Stomach smooth muscle (tissue), 2 donors: ENCODE results near the gene MEIOSIN.
"Not testable (repeated sequence)": the region's sequence is repeated elsewhere in the genome, so short reads cannot be mapped to it uniquely, and the experiment has no call there.

Experiments used
- H3K27ac ChIP-seq: one replicate; pipeline ENCODE4 v1.7.0; 2013; ENCODE audit warnings: mild to moderate bottlenecking, low read length, inconsistent platforms
- H3K27me3 ChIP-seq, 2 donors: one replicate each; pipeline ENCODE4 v1.7.0; 2013; ENCODE audit warnings: low read length in 2 of 2; ENCODE audit not compliant: insufficient read depth in 2 of 2, control insufficient read depth in 1 of 2
- H3K36me3 ChIP-seq, 2 donors: one replicate each; pipeline ENCODE4 v1.7.0; 2013; ENCODE audit warnings: low read length in 2 of 2; ENCODE audit not compliant: control insufficient read depth in 2 of 2, insufficient read depth in 2 of 2
- H3K4me1 ChIP-seq: one replicate; pipeline ENCODE4 v1.7.0; 2013; ENCODE audit warnings: low read length; ENCODE audit not compliant: control insufficient read depth, insufficient read depth
- H3K4me3 ChIP-seq, 2 donors: one replicate each; pipeline ENCODE4 v1.7.0; 2013; ENCODE audit warnings: low read length in 2 of 2
- H3K9ac ChIP-seq, 2 donors: one replicate each; pipeline ENCODE4 v1.7.0; 2013; ENCODE audit warnings: low read length in 2 of 2, mild to moderate bottlenecking in 1 of 2
- H3K9me3 ChIP-seq, 2 donors: one replicate each; pipeline ENCODE4 v1.7.0; 2013; ENCODE audit warnings: low read length in 2 of 2; ENCODE audit not compliant: control insufficient read depth in 2 of 2
- donor health status: healthy.
- donor health status: Pancreatic carcinoma.

Gene MEIOSIN

GRCh38 chr19:45791744-45792469, 58.7 kb downstream of the MEIOSIN start:
- Histone ChIP-seq H3K9ac (peak overlapping the region; percentile 76 to 77), H3K27me3 (no peaks in the 10 kb centered on the region), H3K9me3 (no peaks in the 10 kb centered on the region)

GRCh38 chr19:45792470-45793177, 59.4 kb downstream of the MEIOSIN start, which contains the start of gene DMWD:
Gene DMWD (minus strand): TSS chr19:45792845. CDS start chr19:45792756, 89 bp downstream.
- peaks cover 12 to 15% of the 10 kb centered on the region in 2 donors for H3K36me3 ChIP-seq
- peak within 1 kb of the TSS; percentile 64 for H3K27ac ChIP-seq
- peak within 1 kb of the TSS; percentile 78 to 87 for H3K4me3 ChIP-seq
- H3K27me3 ChIP-seq: no peaks in the 10 kb centered on the region
- no peaks in the 10 kb centered on the region for H3K9me3 ChIP-seq
- peak within 1 kb of the TSS; percentile 76 to 77 for H3K9ac ChIP-seq
- peaks cover 18% of the 10 kb centered on the region for H3K4me1 ChIP-seq

More at GRCh38 chr19:45791744-45792469, 58.7 kb downstream of the MEIOSIN start:
- Histone ChIP-seq H3K36me3 (peaks cover 13 to 19% of the 10 kb centered on the region in 2 donors), H3K4me3 (peak overlapping the region; percentile 78 to 87), H3K27ac (no peak overlapping the region), H3K4me1 (peaks cover 18% of the 10 kb centered on the region)

GRCh38 chr19:45793178-45793564, 59.9 kb downstream of the MEIOSIN start:
- Histone ChIP-seq H3K9me3 (no peaks in the 10 kb centered on the region), H3K27ac (peak overlapping the region; percentile 64), H3K27me3 (no peaks in the 10 kb centered on the region), H3K9ac (peak overlapping the region in 1 of 2 donors; percentile 9), H3K36me3 (peaks cover 12 to 15% of the 10 kb centered on the region in 2 donors), H3K4me3 (peak overlapping the region; percentile 46 to 58), H3K4me1 (peaks cover 18% of the 10 kb centered on the region)

GRCh38 chr19:45793876-45794275, 60.6 kb downstream of the MEIOSIN start:
- H3K4me3 ChIP-seq: no peak overlapping the region
- no peak overlapping the region for H3K27ac ChIP-seq
- no peaks in the 10 kb centered on the region for H3K9me3 ChIP-seq

GRCh38 chr19:45794627-45795026, 61.4 kb downstream of the MEIOSIN start:
- H3K9ac ChIP-seq: no peak overlapping the region
- peaks cover 3 to 5% of the 10 kb centered on the region in 2 donors for H3K36me3 ChIP-seq
- no peak overlapping the region for H3K4me3 ChIP-seq
- no peaks in the 10 kb centered on the region for H3K9me3 ChIP-seq
- peaks cover 25% of the 10 kb centered on the region for H3K4me1 ChIP-seq
- H3K27ac ChIP-seq: no peak overlapping the region
- no peaks in the 10 kb centered on the region for H3K27me3 ChIP-seq

More at GRCh38 chr19:45793876-45794275, 60.6 kb downstream of the MEIOSIN start:
- Histone ChIP-seq H3K36me3 (peaks cover 9 to 10% of the 10 kb centered on the region in 2 donors), H3K4me1 (peaks cover 20% of the 10 kb centered on the region), H3K27me3 (no peaks in the 10 kb centered on the region), H3K9ac (no peak overlapping the region)

GRCh38 chr19:45798995-45799517, 65.8 kb downstream of the MEIOSIN start:
- Histone ChIP-seq H3K9me3 (no peaks in the 10 kb centered on the region), H3K36me3 (no peaks in the 10 kb centered on the region), H3K27ac (no peak overlapping the region), H3K9ac (no peak overlapping the region), H3K4me3 (no peak overlapping the region), H3K4me1 (peaks cover 7% of the 10 kb centered on the region), H3K27me3 (peaks cover 0 to 3% of the 10 kb centered on the region in 2 donors)

GRCh38 chr19:45799541-45799940, 66.3 kb downstream of the MEIOSIN start:
- H3K9me3 ChIP-seq, H3K27ac ChIP-seq, H3K4me1 ChIP-seq, H3K9ac ChIP-seq, H3K27me3 ChIP-seq, H3K4me3 ChIP-seq, H3K36me3 ChIP-seq: not testable (repeated sequence)

GRCh38 chr19:45800070-45800553, 66.9 kb downstream of the MEIOSIN start:
- Histone ChIP-seq H3K27ac (no peak overlapping the region), H3K27me3 (peaks cover 0 to 3% of the 10 kb centered on the region in 2 donors), H3K4me1 (peaks cover 7% of the 10 kb centered on the region), H3K36me3 (no peaks in the 10 kb centered on the region), H3K9me3 (no peaks in the 10 kb centered on the region), H3K4me3 (no peak overlapping the region), H3K9ac (no peak overlapping the region)

GRCh38 chr19:45801603-45802175, 68.5 kb downstream of the MEIOSIN start:
- Histone ChIP-seq H3K4me1 (peaks cover 7% of the 10 kb centered on the region), H3K36me3 (no peaks in the 10 kb centered on the region), H3K9me3 (no peaks in the 10 kb centered on the region), H3K9ac (no peak overlapping the region), H3K27ac (no peak overlapping the region), H3K4me3 (no peak overlapping the region), H3K27me3 (peaks cover 0 to 3% of the 10 kb centered on the region in 2 donors)

GRCh38 chr19:45804140-45804958, 71.1 kb downstream of the MEIOSIN start:
- no peaks in the 10 kb centered on the region for H3K9me3 ChIP-seq
- no peak overlapping the region for H3K9ac ChIP-seq
- H3K27ac ChIP-seq: no peak overlapping the region
- H3K36me3 ChIP-seq: no peaks in the 10 kb centered on the region
- no peak overlapping the region for H3K4me3 ChIP-seq
- peaks cover under 1% of the 10 kb centered on the region for H3K4me1 ChIP-seq
- H3K27me3 ChIP-seq: peaks cover 0 to 3% of the 10 kb centered on the region in 2 donors
